ENCODE results near the gene CTTNBP2NL.

GRCh38 chr1:112448904-112449629, 53.1 kb downstream of the CTTNBP2NL start:
- TF ChIP-seq CTCF (IDR thresholded peaks at IDR 0.05) = no peak
- TF ChIP-seq POLR2AphosphoS5 (IDR thresholded peaks at IDR 0.05) = no peak
- TF ChIP-seq POLR2A (IDR thresholded peaks at IDR 0.05) = no peak
- no peak for TF ChIP-seq EP300 (IDR thresholded peaks at IDR 0.05)

All from gastroesophageal sphincter (tissue), 3 donors.